Stimulated activated CD4-positive, alpha-beta T cell treated with anti-CD3 and anti-CD28 coated beads, Interleukin-2, amount 100 ng/mL, for 4 hours (primary cell): ENCODE results near the gene KCNA10.

ENCODE experiments used
- DNase-seq: peaks from one replicate; pipeline ENCODE4 v3.0.0-alpha.2; 2020; ENCODE audit warnings: low read depth

Gene KCNA10

DNA sequence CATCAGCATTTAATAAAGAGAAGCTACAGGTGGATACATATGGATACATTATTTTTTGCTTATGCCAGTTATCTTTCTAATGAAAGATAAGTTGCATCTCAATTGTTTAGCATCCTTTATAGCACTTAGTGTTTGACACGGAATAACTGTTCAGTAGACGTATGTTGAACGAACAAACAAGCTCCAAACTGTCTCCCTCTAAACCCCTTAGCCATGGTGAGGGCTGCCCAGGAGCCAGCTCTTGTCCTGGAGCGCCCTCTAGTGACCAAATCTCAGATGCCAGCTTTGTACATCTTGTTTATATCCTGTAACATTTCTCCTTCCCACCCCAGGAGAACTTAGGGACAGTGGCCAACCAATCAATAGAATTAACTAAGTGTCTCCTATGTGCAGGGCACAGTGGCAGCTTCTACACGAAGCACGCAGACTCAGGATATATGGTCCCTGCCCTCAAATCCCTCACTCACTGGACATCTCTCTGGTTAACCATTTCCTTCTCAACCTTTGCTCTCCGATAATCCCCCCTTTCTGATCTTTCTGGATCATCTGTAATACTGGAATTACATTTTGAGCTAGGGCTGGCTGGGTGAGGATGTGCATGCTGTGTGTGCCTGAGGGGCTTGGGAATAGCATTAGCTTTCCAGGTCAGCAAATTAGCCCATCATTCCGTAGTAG is 22.9 kb downstream of the KCNA10 start:
- DNase-seq, result peak; percentile 59

DNA sequence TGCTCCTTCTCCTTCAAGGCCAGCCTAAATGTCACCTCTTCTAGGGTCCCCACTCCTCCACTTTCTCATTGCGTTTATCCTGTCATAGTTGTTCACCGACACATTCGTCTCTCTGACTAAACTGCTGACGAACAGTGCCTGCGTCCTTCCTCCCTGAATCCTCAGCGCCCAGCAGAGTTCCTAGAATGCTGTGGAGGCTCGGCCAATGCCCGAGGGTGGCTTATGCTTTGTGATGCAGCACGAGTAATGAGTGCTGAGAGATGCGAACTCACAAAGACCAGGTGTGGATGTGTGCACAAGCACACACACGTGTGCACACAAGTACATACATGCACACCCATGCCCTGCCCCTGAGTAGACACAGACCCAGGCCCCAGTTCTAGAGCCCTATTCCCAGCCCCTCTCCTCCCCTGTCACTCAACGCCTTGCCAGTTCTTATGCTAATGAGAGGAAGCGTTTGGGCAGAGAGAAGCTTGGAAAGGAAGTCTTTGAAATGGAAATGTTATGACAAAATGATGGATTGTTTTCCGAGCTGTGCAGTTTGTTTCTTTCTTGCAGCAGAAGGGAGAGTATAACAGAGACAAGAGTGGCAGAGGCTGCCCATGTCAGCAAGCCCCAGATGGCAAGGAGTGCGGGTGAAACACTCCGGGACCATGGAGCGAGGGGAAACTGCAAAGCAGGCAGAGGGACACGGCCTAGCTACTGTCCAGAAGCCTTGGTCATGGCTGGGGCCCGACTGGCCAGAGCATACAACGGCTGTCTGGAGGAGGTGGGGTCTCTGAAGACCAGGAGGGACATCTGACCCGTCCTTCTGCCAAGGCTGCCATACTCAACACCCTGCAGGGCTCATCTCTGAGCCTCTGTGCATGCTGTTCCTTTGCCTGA is 24.2 kb downstream of the KCNA10 start:
- no peak for DNase-seq

DNA sequence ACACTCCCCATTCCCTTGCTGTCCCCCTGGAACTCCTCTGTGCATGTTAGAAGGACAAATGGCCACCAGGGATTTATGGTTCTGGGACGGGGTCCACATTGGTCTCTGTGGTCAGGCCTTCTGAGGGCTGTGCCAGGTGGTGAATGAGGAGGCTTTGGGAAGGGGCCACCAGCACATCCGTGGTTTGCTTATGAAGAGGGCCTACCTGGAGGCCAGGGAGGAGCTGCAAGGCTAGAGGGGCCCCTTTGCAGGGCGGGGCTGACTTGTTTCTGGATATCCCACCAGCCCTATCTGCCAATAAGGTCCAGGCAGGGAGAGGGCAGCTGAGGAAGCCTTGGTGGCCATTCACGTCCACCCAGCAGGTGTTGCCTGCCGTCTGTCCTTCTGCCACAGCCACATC is 24.9 kb downstream of the KCNA10 start:
- no peak for DNase-seq

DNA sequence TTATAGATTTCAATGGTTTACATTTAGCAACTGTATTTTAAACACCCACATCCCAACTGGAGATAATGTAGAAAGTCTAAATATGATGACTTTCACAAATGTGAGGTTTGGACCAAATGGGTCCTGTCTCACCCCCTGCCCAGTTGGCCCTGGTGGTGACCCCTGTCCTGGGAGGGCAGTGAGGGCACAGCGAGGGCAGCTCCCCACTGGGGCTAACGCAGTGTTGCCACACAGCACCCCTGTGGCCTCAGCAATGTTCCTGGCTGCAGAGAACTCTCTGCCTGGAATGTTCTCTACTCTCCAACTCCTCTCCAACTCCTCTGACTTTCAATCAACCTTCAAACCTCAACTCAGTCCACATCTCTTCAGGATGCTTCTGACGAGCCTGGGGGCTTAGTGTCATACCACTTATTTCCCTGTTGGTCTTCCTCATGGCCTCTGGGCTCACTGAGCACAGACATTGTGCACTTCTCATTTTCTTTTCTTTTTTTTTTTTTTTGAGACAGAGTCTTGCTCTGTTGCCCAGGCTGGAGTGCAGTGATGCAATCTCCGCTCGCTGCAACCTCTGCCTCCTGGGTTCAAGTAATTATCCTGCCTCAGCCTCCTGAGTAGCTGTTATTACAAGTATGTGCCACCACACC is 25.8 kb downstream of the KCNA10 start:
- DNase-seq, result no peak

DNA sequence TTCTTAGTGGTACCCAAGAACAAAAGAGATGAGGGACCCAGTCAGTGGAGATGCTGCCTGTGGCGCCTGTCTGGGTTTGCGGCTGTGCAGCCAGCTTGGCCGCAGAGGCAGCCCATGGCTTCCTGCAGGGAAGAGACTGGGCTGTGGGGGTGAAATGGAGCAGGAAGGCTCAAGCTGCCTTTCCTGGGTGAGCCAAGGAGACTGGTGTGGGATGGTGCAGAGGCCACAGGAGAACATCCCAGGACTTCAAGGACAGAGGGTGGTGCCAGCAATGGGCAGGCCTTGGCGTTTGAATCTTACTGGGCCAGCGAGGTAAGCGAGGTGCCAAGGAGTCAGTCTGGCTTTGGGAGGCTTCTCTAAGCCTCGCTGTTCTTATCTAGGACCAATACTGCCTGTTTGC is 26.4 kb downstream of the KCNA10 start:
- DNase-seq, result no peak

DNA sequence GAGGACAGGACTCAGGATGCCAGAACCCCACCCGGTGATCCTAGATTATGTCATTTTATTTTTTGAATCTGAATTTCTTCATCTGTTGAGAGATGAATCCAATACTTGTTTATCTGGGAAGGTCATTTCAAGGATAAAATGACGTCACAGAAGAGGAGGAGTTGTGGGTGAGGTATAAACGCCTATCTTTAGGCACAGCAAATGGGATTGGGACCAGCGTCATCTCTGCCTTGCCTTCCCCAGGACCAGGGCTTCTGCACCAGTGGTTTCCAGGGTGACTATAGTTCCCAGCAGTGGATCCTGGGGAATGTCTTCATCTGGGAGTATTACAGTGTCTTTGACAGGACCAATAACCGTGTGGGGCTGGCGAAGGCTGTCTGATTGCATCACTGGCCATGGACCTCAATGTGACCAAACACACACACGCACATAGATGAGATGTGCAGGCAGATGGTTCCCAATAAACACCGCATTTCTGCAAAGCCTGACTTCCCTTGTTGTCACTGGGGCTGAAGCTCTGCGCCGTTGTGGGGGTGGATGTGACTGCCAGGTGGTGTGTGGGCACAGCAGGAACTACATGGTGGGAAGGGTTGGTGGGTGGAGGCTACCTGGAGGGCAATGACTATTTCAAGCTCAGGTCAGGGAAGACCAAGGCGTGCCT is 28.1 kb downstream of the KCNA10 start:
- no peak for DNase-seq

DNA sequence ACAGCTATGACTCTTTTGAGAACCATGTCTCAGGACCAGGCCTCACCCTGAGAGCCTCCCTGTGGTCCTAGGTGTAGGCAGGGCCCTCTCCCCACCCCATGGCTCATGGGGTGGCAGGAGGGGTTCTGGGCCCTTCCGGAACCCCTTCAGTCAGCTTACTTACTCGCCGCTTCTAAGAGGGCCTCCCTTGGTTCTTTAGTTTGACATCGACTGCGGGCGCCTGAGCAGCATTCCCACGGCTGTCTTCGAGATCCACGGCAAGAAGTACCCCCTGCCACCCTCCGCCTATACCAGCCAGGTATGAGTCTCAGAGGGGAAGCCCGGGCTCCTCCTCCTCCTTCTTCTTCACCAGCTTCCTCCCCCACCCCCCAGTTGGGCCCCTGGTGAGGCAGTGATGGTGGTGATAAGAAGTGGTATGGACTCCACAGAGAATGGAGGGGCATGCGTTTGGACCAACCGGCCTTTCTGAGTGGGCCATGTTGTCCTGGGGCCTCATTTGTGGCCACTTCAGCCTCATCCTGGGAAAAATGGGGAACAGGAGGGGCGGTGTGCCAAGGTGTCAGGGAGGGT is 28.9 kb downstream of the KCNA10 start:
- DNase-seq, result no peak

DNA sequence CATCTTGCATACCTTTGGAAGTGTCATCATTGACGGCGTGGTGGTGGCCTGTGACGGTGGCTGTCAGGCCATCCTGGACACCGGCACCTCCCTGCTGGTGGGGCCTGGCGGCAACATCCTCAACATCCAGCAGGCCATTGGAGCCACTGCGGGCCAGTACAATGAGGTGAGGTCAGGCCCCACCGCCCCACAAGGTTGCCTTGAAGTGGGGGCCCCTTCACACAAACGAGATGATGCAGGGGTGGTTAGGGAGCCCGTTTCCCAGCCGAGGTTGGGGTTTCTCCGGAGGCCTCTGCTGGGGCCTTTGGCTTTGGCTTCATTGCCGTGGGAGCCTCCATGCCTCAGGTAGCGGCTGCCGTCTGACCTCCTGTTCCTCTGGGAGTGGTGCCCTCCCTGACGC is 29.6 kb downstream of the KCNA10 start:
- no peak for DNase-seq

DNA sequence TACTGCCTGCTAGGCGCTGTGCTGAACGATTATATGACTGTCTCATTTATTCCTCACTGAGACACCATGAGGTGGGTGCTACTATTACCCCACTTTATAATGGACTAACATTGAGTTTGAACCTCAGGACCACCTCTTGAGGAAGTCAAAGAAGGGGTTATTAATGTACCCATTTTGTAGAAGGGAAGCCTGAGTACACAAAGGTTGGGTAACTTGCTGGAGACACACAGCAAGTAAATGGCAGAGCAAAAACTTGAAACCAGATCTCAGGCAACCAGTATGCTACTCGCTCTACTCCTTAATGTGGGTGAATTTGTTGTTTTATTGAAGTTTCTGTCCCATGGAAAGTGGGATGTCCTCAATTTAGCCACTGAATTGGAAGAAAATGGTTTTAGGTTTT is 30.1 kb downstream of the KCNA10 start:
- DNase-seq, result no peak

DNA sequence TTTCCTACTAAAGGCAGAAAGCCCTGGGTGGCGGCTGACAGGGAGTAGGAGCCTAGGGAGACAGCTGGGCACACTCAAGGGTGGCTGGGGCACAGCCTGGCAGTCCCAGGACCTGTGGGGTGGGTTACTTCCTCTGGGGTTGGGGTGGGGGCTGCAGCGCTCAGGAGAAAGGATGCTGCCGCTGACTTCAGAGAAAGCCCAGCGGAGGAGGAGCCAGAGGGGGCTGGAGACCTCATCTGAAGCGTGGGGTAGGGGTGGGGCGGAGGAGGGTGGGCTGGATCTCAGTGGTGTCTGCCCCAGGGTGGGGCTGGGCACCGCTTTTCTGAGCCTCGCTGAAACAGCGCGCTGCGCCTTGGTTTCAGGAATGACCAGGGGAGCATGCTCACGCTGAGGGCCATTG is 30.8 kb downstream of the KCNA10 start:
- no peak for DNase-seq

DNA sequence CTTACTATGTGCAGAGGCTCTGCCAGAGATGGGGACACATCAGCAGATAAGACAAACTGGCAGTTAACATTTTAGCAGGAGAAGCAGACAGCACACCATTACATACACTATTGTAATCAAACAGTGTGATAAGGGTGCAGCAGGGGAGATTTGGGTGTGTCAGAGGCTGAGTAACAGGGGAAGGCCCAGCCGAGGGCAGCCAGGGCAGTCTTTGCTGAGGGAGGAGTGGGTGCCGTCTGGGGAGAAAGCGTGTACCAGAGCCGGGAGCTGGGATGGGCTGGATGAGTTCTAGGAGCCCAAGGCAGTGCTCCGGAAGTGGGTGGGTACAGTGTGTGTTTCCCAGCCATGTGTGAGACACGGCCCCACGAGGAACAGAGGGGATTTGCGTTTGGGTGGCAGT is 31.2 kb downstream of the KCNA10 start:
- no peak for DNase-seq

DNA sequence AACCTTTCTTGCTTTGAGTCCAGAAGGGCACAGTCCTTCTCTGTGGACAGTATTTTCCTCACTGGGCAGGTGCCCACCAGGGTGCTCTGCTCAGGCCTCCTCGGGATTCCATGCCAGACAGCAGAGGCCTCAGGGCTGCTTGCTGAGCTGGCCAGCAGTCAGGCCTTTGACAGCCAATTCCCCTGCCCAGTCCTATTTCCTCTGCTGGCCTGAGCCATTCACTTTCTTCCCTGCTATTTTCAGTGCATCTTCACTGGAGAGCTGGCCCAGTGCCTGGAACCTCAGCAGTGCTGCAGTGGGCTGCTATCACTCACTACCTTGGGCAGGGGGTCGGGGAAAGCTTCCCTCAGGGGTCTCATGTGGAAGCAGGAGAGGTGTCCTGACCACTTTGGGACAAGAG is 33.2 kb downstream of the KCNA10 start:
- DNase-seq, result no peak

DNA sequence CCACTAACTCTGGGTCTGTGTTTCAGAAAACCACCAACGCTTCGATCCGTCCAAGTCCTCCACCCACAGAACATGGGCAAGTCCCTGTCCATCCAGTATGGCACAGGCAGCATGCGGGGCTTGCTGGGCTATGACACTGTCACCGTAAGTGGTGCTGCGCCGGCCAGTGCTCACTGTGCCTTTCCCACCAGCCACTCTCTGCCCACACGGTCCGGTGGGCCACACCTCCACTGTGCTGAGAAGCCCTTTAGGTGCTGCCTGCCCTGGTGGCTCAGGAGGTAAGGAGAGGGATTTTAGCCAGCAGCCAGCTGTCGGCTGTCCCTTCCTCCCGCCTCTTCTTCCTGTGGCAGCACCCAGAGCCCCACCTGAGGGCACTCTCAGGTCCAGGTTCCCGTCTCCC is 34.2 kb downstream of the KCNA10 start:
- DNase-seq, result no peak

DNA sequence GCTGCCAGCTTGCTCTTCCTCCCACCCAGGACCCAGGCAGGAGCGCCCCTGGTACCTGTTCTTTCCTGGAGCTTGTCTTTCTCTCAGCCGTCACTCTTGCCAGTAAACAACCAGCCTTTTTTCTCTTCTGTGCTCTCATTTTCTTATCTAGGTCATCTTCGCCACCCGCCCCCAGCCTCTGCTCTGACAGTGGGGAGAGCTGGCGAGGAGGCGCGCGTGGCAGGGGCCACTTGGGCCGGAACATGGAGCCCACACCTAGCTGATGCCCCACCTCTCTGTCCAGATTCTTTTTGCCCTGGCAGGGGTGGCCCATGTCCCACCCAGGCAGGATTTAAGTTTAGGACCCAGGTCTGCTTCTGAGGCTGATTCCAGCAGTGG is 35.7 kb downstream of the KCNA10 start:
- DNase-seq, result no peak

DNA sequence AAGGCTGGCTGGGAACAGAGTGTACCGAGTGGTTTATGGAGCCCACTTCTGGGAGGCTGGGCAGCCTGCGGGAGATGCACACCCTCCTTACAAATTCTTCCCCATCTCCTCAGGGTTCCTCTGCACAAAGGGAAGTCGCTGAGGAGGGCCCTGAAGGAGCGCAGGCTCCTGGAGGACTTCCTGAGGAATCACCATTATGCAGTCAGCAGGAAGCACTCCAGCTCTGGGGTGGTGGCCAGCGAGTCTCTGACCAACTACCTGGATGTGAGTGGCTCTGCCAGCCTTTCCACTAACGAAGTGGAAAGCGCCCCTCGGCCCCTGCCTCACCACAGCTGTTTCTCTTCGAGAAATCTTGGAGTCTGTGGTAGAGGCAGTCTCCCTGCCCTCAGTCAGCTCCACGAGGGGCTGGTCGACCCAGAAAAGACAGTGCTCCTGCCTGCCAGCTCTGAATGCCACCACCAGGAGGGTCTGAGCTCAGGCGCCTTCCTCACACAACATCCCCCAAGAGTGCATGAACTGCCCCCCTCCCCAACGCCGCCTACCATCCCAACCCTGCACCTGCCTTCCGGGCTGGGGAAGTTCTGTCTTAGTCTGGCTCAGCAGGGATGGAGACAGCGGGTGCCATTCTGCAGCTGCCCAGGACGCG is 36.2 kb downstream of the KCNA10 start:
- no peak for DNase-seq

DNA sequence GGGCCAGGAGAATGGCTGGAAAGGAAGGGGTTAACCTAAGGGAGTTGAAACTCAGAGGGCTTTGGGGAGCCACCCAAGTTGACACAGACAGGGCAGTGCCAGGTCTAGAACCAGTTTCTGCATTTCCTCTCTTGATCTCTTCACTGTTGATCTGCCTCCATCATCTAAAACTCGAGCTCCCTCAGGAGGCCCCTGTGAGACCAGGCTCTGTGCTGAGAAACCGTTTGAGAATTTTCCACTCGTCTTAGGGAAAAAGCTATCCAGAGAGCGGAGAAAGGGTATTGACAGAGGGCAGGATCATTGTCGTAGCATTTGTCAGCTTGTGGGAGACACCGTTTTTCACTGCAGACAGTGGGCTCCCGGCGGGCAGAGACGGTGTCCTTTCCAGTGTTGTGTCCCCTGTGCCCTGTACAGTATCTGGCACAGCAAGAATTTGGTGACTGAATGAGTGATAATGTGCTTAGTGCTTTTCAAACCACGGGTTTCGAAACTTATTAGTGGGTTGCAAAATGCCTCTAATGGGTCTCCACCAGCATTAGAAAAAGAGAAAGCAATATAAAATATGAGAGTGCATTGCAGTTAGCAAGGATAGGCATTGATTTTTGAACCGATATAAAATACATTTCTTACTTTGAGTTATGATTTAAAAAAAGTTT is 36.9 kb downstream of the KCNA10 start:
- DNase-seq, result no peak

DNA sequence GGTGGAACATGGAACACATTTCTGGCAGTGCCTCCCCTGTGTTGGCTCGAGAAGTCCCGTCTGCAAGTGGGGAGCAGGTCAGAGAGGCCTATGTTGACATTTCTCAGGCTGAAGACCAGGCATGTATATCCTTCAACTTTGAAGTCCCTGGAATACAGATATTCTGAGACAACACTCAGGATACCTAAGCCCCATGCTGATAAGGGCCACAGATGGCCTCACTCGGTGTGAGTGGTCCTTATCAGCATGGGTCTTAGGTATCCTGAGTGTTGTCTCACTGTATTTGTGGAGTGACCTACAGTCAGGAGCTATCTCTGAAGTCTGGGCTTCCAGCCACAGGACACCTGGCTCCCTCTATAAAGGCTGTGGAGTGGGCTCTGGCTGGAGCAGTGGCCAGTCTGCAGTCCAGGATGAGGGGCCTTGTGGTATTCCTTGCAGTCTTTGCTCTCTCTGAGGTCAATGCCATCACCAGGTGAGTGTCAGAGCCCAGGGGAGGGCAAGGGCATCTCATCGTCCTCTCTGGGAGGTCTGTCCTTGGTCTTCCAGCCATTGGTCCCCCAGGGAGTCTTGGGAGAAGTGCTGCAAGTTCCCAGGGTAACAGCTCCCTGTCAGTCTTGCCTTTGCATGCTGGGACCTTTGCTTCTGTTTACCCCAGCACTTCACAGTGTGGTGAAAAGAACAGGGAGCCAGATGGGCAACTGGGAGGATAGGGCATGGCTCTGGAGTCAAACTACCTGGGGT is 38.4 kb downstream of the KCNA10 start:
- no peak for DNase-seq

DNA sequence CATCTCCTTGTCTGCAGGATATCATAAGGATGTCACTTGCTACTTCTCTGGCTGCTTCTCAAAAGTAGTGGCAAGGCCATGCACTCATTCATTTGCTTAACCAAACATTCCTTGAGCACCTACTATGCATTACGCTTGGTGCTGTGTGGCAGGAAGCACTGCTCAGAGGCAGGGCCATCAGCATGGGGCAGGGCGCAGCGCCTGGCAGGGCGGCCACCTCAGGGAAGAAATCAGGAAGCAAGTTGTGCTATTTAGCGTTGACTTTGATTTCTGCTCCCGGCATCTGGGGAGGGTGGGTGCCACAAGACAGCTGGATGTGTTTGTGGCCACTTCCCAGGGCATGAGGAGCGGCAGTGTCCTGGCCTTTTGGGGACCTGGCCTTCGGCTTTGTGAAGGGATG is 40.1 kb downstream of the KCNA10 start:
- no peak for DNase-seq

DNA sequence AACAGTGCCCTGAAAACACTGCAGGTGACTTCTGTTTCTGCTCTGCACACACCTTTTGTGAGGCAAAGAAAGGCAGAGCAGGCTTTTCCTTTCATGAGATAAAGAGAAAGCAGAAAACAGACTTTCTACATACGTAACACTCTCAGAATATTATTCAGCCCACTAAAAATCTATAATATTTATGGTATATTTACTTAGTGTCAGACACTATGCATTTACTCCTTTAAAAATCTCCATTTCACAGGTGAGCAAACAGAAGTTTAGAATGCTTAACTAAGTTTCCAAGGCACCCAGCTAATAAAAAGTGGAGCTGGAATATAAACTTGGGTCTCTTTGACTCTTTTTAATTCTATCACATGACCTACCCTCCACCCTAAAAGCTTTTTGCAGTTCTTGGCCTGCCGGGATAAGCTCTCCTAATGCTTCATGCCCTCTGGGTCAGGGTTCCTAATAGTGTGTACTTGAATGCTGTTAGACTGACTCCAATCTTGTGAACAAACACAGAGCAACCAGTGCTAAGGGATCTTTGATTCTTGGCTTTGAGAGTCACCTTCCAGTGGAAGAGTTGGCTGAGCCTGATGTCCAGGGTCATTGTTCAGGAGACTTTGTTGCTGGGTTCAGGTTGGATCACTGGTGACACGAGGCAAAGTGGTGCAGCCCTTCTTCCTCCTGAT is 40.9 kb downstream of the KCNA10 start:
- no peak for DNase-seq

DNA sequence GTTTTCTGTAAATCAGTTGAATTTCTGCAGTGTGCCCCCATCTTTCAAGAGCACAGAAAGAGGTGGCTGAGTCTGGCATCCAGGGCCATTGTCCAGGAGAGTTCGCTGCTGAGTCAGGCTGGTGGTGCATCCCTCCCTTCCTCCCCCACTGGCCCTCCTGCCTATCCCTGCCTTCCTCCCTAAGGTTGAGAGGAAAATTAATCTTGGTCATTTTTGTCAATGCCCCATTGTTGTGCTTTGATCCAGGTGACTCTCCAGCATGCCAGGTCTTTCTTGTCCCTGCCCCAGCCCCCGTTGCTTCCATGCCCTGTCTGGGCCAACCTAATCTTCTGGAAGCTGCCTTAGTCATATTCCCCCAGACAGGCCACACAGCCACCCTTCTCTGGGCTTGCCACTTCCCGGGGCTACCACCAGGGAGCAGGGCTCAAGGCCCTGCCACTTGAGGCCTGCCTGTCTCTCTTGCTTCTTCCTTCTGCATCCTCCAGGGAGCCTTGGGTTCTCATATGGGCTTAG is 41.5 kb downstream of the KCNA10 start:
- no peak for DNase-seq
